ENCODE results near the gene TBC1D10A. TPM values are rescaled to one million over a fixed set of nuclear protein-coding genes. Genes with fewer than 3 reads are reported as not detected.

TBC1D10A gene
- total RNA-seq, 1 experiment from 2014 or later, result 18.6 TPM

DNA sequence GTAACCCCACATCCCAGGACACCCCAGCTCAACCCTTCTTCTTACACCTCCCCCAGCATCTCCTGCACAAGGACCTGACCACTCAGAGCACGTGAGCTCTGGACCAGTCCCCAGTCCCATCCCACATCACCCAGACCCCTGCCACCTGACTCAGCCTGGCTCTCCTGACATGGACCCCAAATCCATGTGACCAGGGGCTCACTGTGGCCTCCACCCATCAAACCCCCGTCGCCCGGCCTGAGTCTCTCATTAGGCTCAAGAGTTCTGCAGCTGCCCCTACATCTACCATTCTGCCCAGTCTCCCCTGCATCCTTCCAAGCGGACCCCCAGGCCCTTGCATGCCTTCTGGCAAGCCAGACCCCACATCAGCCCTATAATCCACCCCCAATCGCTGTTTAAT is 78.3 kb downstream of the TBC1D10A start:
- peaks cover 91% of the 10 kb centered on the region for H3K79me2 ChIP-seq (ENCODE audit: insufficient read depth, low read length)
- H3K27ac ChIP-seq (ENCODE audit: low read depth, low read length), result peak overlapping the region; percentile 85
- peaks cover 4 to 19% of the 10 kb centered on the region in 2 experiments; a peak in 3 of 4 replicates for H3K36me3 ChIP-seq (ENCODE audit: control insufficient read depth in 1 of 2, insufficient read depth in 2 of 2, low read length in 2 of 2)
- BruUV-seq (replicated peaks), result no TSS peak
- ATAC-seq, result no peak
- ChIA-PET RAD21 (ENCODE audit: low non-redundant PET in 1 of 2, low total read pairs in 2 of 2, uncharacterized antibody in 2 of 2, unreplicated experiment in 2 of 2) (interaction anchor here in 1 of 2 experiments (0.6 kb wide), 1 partner anchor 14 kb away, joined by 3 read pairs; no protein-coding TSS in a partner anchor), POLR2A (no interaction called here), CTCF (no interaction called here)
- no peak overlapping the region for H2AFZ ChIP-seq (ENCODE audit: low read depth, low read length, poor library complexity, severe bottlenecking)
- H3K9me2 ChIP-seq (ENCODE audit: insufficient read depth), result no peaks in the 10 kb centered on the region
- no peaks in the 10 kb centered on the region for H4K20me1 ChIP-seq (ENCODE audit: insufficient read depth)
- DNase-seq (ENCODE audit: low read depth, low spot score), result no peak
- no peaks in the 10 kb centered on the region for H3K9me3 ChIP-seq (ENCODE audit: control insufficient read depth in 1 of 2, insufficient read depth in 1 of 2, low read depth in 1 of 2, low read length in 2 of 2)
- H3K4me2 ChIP-seq (ENCODE audit: low read length), result peak overlapping the region; percentile 96
- H3K27me3 ChIP-seq (ENCODE audit: insufficient read depth, low read length), result no peaks in the 10 kb centered on the region
- H3K4me1 ChIP-seq (ENCODE audit: control insufficient read depth in 1 of 2, insufficient read depth in 2 of 2, low read length in 2 of 2), result peaks cover 66 to 100% of the 10 kb centered on the region in 2 experiments
- intact Hi-C loops (cut with micrococcal nuclease), result no loop called here
- H3K9ac ChIP-seq (ENCODE audit: low read length), result peak overlapping the region; percentile 84
- TF ChIP-seq EZH2 (IDR thresholded peaks at IDR 0.05), result no peak
- TF ChIP-seq SP1 (IDR thresholded peaks at IDR 0.05; ENCODE audit: low read depth), result no peak
- TF ChIP-seq, protein P1, sequence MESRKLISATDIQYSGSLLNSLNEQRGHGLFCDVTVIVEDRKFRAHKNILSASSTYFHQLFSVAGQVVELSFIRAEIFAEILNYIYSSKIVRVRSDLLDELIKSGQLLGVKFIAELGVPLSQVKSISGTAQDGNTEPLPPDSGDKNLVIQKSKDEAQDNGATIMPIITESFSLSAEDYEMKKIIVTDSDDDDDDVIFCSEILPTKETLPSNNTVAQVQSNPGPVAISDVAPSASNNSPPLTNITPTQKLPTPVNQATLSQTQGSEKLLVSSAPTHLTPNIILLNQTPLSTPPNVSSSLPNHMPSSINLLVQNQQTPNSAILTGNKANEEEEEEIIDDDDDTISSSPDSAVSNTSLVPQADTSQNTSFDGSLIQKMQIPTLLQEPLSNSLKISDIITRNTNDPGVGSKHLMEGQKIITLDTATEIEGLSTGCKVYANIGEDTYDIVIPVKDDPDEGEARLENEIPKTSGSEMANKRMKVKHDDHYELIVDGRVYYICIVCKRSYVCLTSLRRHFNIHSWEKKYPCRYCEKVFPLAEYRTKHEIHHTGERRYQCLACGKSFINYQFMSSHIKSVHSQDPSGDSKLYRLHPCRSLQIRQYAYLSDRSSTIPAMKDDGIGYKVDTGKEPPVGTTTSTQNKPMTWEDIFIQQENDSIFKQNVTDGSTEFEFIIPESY (IDR thresholded peaks at IDR 0.05; ENCODE audit: extremely low read depth, insufficient replicate concordance, low read length), result no peak
- TF ChIP-seq JUND (IDR thresholded peaks at IDR 0.05), result no peak
- no peak for TF ChIP-seq POLR2A (IDR thresholded peaks at IDR 0.05; ENCODE audit: borderline replicate concordance, extremely low read depth, insufficient read depth, insufficient read length)
- TF ChIP-seq, protein P2, sequence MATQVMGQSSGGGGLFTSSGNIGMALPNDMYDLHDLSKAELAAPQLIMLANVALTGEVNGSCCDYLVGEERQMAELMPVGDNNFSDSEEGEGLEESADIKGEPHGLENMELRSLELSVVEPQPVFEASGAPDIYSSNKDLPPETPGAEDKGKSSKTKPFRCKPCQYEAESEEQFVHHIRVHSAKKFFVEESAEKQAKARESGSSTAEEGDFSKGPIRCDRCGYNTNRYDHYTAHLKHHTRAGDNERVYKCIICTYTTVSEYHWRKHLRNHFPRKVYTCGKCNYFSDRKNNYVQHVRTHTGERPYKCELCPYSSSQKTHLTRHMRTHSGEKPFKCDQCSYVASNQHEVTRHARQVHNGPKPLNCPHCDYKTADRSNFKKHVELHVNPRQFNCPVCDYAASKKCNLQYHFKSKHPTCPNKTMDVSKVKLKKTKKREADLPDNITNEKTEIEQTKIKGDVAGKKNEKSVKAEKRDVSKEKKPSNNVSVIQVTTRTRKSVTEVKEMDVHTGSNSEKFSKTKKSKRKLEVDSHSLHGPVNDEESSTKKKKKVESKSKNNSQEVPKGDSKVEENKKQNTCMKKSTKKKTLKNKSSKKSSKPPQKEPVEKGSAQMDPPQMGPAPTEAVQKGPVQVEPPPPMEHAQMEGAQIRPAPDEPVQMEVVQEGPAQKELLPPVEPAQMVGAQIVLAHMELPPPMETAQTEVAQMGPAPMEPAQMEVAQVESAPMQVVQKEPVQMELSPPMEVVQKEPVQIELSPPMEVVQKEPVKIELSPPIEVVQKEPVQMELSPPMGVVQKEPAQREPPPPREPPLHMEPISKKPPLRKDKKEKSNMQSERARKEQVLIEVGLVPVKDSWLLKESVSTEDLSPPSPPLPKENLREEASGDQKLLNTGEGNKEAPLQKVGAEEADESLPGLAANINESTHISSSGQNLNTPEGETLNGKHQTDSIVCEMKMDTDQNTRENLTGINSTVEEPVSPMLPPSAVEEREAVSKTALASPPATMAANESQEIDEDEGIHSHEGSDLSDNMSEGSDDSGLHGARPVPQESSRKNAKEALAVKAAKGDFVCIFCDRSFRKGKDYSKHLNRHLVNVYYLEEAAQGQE (IDR thresholded peaks at IDR 0.05; ENCODE audit: low read depth), result no peak
- TF ChIP-seq, protein P3, sequence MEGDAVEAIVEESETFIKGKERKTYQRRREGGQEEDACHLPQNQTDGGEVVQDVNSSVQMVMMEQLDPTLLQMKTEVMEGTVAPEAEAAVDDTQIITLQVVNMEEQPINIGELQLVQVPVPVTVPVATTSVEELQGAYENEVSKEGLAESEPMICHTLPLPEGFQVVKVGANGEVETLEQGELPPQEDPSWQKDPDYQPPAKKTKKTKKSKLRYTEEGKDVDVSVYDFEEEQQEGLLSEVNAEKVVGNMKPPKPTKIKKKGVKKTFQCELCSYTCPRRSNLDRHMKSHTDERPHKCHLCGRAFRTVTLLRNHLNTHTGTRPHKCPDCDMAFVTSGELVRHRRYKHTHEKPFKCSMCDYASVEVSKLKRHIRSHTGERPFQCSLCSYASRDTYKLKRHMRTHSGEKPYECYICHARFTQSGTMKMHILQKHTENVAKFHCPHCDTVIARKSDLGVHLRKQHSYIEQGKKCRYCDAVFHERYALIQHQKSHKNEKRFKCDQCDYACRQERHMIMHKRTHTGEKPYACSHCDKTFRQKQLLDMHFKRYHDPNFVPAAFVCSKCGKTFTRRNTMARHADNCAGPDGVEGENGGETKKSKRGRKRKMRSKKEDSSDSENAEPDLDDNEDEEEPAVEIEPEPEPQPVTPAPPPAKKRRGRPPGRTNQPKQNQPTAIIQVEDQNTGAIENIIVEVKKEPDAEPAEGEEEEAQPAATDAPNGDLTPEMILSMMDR (IDR thresholded peaks at IDR 0.05 in 2 of 3, conservative IDR thresholded peaks at IDR 0.05 in 1 of 3; ENCODE audit: borderline replicate concordance in 1 of 3, insufficient read depth in 1 of 3, low read depth in 2 of 3, low read length in 2 of 3), result no peak
- TF ChIP-seq TCF7L2 (IDR thresholded peaks at IDR 0.05; ENCODE audit: borderline replicate concordance, extremely low read depth, insufficient read depth, insufficient read length), result no peak
- TF ChIP-seq POLR2AphosphoS5 (IDR thresholded peaks at IDR 0.05; ENCODE audit: low read depth, low read length), result no peak
- H3K4me3 ChIP-seq (replicated peaks in 1 of 2; ENCODE audit: low read depth in 1 of 2, low read length in 2 of 2), result no peak overlapping the region

Measured in HCT116 (cell line).